Vagina (tissue), 2 donors: ENCODE results near the gene ZNF593OS.

Experiments
- CTCF ChIP-seq, 3 experiments: fragments of 450-650 bp in 2 of 3; fragments of 200-600 bp in 1 of 3; sonication (generic) in 1 of 3; IDR thresholded peaks; one replicate each; pipeline ENCODE4 v1.5.1; 2017 to 2019; ENCODE audit warnings: antibody characterized with exemption in 3 of 3, mild to moderate bottlenecking in 2 of 3, moderate library complexity in 2 of 3
- POLR2A ChIP-seq, 2 donors: fragments of 450-650 bp; IDR thresholded peaks; one replicate each; pipeline ENCODE4 v1.6.1; 2017; ENCODE audit warnings: antibody characterized with exemption in 2 of 2, mild to moderate bottlenecking in 2 of 2, moderate library complexity in 2 of 2
- POLR2AphosphoS5 ChIP-seq, 2 donors: sonication (generic); formaldehyde crosslinking; IDR thresholded peaks; one replicate each; pipeline ENCODE4 v1.9.0; 2017; ENCODE audit warnings: antibody characterized with exemption in 2 of 2, mild to moderate bottlenecking in 2 of 2, low read depth in 1 of 2; ENCODE audit not compliant: insufficient read depth in 1 of 2

- no peak for TF ChIP-seq CTCF (IDR thresholded peaks at IDR 0.05)
- TF ChIP-seq POLR2A (IDR thresholded peaks at IDR 0.05), result no peak
- no peak for TF ChIP-seq POLR2AphosphoS5 (IDR thresholded peaks at IDR 0.05; ENCODE audit: insufficient read depth in 1 of 2, low read depth in 1 of 2)
Measured at GRCh38 chr1:26215246-26215645, 43.6 kb upstream of the ZNF593OS start.
